NCI-H69 (cell line): Measurements from ENCODE around the gene TBC1D3D.
"Not testable (repeated sequence)": the region's sequence is repeated elsewhere in the genome, so short reads cannot be mapped to it uniquely, and the experiment has no call there.

Experiments
- DNase-seq: peaks from one replicate; lab custom pipeline; 2025; lab: John Stamatoyannopoulos, UW

TBC1D3D gene

GRCh38 chr17:38003676-38004075, at the start of gene TBC1D3D:
TSS of gene TBC1D3D (plus strand) at chr17:38003976. CDS start at chr17:38005561, 1,585 bp downstream.
- DNase-seq = not testable (repeated sequence)

- DNase-seq = not testable (repeated sequence)
Measured at GRCh38 chr17:37988960-37989359, 14.8 kb upstream of the TBC1D3D start, which contains the start of gene TBC1D3L. TSS of gene TBC1D3L (minus strand) at chr17:37989060. CDS start at chr17:37987520, 1,540 bp downstream.
